NCI-H2227 (cell line): ENCODE data around the gene MN1.
A peak's percentile ranks its signal among the peaks of the same experiment; 100 is the strongest.

Experiments used
- DNase-seq: peaks from one replicate; lab custom pipeline; 2025; ENCODE audit not compliant: unreplicated experiment; lab: John Stamatoyannopoulos, UW

Gene MN1

GRCh38 chr22:27801616-27802345, at the start of gene MN1:
Gene MN1 (minus strand): TSS chr22:27801756. CDS start chr22:27800543, 1,213 bp downstream.
- peak; percentile 33 for DNase-seq

- no peak for DNase-seq
These were observed 48.5 kb upstream of the MN1 start for GRCh38 chr22:27850000-27850521.

GRCh38 chr22:27848005-27848404, 46.4 kb upstream of the MN1 start:
- no peak for DNase-seq

GRCh38 chr22:27846910-27847309, 45.4 kb upstream of the MN1 start:
- no peak for DNase-seq

GRCh38 chr22:27846248-27846757, 44.7 kb upstream of the MN1 start:
- DNase-seq, result no peak

GRCh38 chr22:27845644-27846043, 44.1 kb upstream of the MN1 start:
- DNase-seq, result no peak

GRCh38 chr22:27844656-27845591, 43.4 kb upstream of the MN1 start:
- no peak for DNase-seq

GRCh38 chr22:27844256-27844655, 42.7 kb upstream of the MN1 start:
- no peak for DNase-seq

GRCh38 chr22:27843441-27843840, 41.9 kb upstream of the MN1 start:
- no peak for DNase-seq

GRCh38 chr22:27842669-27843431, 41.3 kb upstream of the MN1 start:
- DNase-seq, result no peak

- DNase-seq, result no peak
These were observed 40.6 kb upstream of the MN1 start for GRCh38 chr22:27842201-27842600.

GRCh38 chr22:27840436-27840835, 38.9 kb upstream of the MN1 start:
- no peak for DNase-seq

GRCh38 chr22:27839057-27839660, 37.6 kb upstream of the MN1 start:
- peak; percentile 60 for DNase-seq

- DNase-seq, result no peak
These were observed 34.6 kb upstream of the MN1 start for GRCh38 chr22:27836181-27836580.

- no peak for DNase-seq
These were observed 33.9 kb upstream of the MN1 start for GRCh38 chr22:27835446-27835845.

GRCh38 chr22:27834364-27835185, 33.0 kb upstream of the MN1 start:
- no peak for DNase-seq

- no peak for DNase-seq
These were observed 32.2 kb upstream of the MN1 start for GRCh38 chr22:27833803-27834202.

- no peak for DNase-seq
These were observed 31.1 kb upstream of the MN1 start for GRCh38 chr22:27832606-27833005.

- DNase-seq, result no peak
These were observed 28.1 kb upstream of the MN1 start for GRCh38 chr22:27829620-27830019.
